Measurements from ENCODE around the gene TMEM120A. TPM values are rescaled to one million over a fixed set of nuclear protein-coding genes. Genes with fewer than 3 reads are reported as not detected.
A peak's percentile ranks its signal among the peaks of the same experiment; 100 is the strongest.

The TMEM120A gene
- polyA plus RNA-seq, 3 donors, result 65.5 to 79.9 (median 76.1) TPM

DNA sequence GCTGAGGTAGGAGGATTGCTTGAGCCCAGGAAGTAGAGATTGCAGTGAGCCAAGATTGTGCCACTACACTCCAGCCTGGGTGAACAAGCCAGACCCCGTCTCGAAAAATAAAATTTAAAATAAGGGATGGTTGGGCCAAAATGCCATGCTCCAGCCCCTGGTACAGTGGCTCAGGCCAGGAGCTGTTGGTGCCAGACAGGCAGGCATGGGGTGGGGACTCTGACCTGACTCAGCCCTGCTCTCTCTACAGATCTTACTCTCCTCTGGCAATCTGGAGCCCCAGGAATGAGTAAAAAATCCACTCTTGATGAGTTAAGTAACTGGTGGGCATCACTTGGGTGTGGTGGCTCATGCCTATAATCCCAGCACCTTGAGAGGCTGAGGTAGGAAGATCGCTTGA is 8.4 kb upstream of the TMEM120A start:
- H3K36me3 ChIP-seq (replicated peaks in 1 of 2; ENCODE audit: control insufficient read depth in 1 of 2, insufficient read depth in 2 of 2, low read length in 2 of 2), result peaks cover 24 to 64% of the 10 kb centered on the region in 2 donors
- no peak overlapping the region for H3K4me3 Mint-ChIP-seq
- no peak for DNase-seq
- peaks cover 0 to 7% (median 0%) of the 10 kb centered on the region in 7 donors for H3K9me3 Mint-ChIP-seq
- intact Hi-C loops (cut with micrococcal nuclease), result no loop called here
- H2AFZ ChIP-seq (ENCODE audit: insufficient read depth, low read depth, low read length, poor library complexity, severe bottlenecking), result no peak overlapping the region
- H3K9me3 ChIP-seq (replicated peaks in 1 of 2; ENCODE audit: control insufficient read depth in 1 of 2, insufficient read depth in 1 of 2, low read length in 2 of 2), result no peaks in the 10 kb centered on the region
- no peaks in the 10 kb centered on the region for H3K27me3 ChIP-seq (ENCODE audit: control insufficient read depth in 2 of 2, insufficient read depth in 2 of 2, low read length in 2 of 2)
- H3K4me2 ChIP-seq (replicated peaks; ENCODE audit: extremely low read depth, low read length, poor library complexity, severe bottlenecking), result no peak overlapping the region
- H3K36me3 Mint-ChIP-seq, result peaks cover 51 to 77% of the 10 kb centered on the region in 2 donors
- no peak overlapping the region for H3K9ac ChIP-seq (ENCODE audit: insufficient read depth, low read length, poor library complexity, severe bottlenecking)
- TF ChIP-seq, protein P1, sequence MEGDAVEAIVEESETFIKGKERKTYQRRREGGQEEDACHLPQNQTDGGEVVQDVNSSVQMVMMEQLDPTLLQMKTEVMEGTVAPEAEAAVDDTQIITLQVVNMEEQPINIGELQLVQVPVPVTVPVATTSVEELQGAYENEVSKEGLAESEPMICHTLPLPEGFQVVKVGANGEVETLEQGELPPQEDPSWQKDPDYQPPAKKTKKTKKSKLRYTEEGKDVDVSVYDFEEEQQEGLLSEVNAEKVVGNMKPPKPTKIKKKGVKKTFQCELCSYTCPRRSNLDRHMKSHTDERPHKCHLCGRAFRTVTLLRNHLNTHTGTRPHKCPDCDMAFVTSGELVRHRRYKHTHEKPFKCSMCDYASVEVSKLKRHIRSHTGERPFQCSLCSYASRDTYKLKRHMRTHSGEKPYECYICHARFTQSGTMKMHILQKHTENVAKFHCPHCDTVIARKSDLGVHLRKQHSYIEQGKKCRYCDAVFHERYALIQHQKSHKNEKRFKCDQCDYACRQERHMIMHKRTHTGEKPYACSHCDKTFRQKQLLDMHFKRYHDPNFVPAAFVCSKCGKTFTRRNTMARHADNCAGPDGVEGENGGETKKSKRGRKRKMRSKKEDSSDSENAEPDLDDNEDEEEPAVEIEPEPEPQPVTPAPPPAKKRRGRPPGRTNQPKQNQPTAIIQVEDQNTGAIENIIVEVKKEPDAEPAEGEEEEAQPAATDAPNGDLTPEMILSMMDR (IDR thresholded peaks at IDR 0.05), result no peak
- H3K4me3 ChIP-seq (replicated peaks in 1 of 3; ENCODE audit: low read depth in 2 of 3, low read length in 3 of 3), result no peak overlapping the region
- H3K4me1 Mint-ChIP-seq, result peaks cover 5% of the 10 kb centered on the region
- 93% methylated on average over 2 of the region's 3 CpGs for WGBS (ENCODE audit: insufficient coverage)
- H3K4me1 ChIP-seq (ENCODE audit: control insufficient read depth in 1 of 2, insufficient read depth in 2 of 2, low read length in 2 of 2), result peaks cover 4 to 6% of the 10 kb centered on the region in 2 donors
- peak overlapping the region in 3 of 7 donors; percentile 23 to 53 (median 40) for H3K27ac Mint-ChIP-seq
- no peaks in the 10 kb centered on the region for H3K79me2 ChIP-seq (ENCODE audit: insufficient read depth, low read length)
- no peak overlapping the region for H3K27ac ChIP-seq (ENCODE audit: low read depth in 1 of 2, low read length in 2 of 2)
- no peaks in the 10 kb centered on the region for H4K20me1 ChIP-seq (ENCODE audit: insufficient read depth, low read length)
- peaks cover 0 to 3% (median 0%) of the 10 kb centered on the region in 3 donors for H3K27me3 Mint-ChIP-seq (ENCODE audit: low read depth in 3 of 3)

DNA sequence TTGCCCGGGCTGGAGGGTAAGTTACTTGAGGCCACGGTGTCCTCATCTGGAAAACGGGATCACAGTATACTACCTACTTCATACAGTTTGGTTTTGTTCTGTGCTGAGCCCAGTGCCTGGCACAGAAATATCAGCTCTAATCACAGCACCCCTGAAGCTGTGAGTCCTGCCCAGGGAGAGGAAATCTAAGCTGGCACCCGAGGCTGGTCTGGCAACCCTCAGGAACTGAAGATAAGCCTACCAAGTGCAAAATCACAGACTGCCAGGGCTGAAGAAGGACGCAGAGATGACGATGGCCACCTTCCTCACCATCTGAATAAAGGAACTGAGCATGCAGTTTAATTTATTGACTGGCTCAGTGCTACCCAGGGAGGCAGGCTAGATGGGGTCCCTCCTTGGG is 7.7 kb upstream of the TMEM120A start:
- Mint-ChIP-seq H3K36me3 (peaks cover 49 to 75% of the 10 kb centered on the region in 2 donors), H3K4me1 (peaks cover 12% of the 10 kb centered on the region), H3K4me3 (no peak overlapping the region), H3K9me3 (peaks cover 0 to 7% (median 4%) of the 10 kb centered on the region in 7 donors), H3K27me3 (ENCODE audit: low read depth in 3 of 3) (peaks cover 0 to 3% (median 0%) of the 10 kb centered on the region in 3 donors), H3K27ac (peak overlapping the region in 2 of 7 donors; percentile 23 to 41)
- H3K9ac ChIP-seq (ENCODE audit: insufficient read depth, low read length, poor library complexity, severe bottlenecking), result no peak overlapping the region
- H3K4me3 ChIP-seq (replicated peaks in 1 of 3; ENCODE audit: low read depth in 2 of 3, low read length in 3 of 3), result no peak overlapping the region
- H2AFZ ChIP-seq (ENCODE audit: insufficient read depth, low read depth, low read length, poor library complexity, severe bottlenecking), result no peak overlapping the region
- peaks cover 24 to 64% of the 10 kb centered on the region in 2 donors for H3K36me3 ChIP-seq (replicated peaks in 1 of 2; ENCODE audit: control insufficient read depth in 1 of 2, insufficient read depth in 2 of 2, low read length in 2 of 2)
- no peak for DNase-seq
- 93% methylated on average over 6 of the region's 6 CpGs for WGBS (ENCODE audit: insufficient coverage)
- intact Hi-C loops (cut with micrococcal nuclease), result no loop called here
- no peaks in the 10 kb centered on the region for H3K27me3 ChIP-seq (ENCODE audit: control insufficient read depth in 2 of 2, insufficient read depth in 2 of 2, low read length in 2 of 2)
- no peaks in the 10 kb centered on the region for H3K9me3 ChIP-seq (replicated peaks in 1 of 2; ENCODE audit: control insufficient read depth in 1 of 2, insufficient read depth in 1 of 2, low read length in 2 of 2)
- H3K79me2 ChIP-seq (ENCODE audit: insufficient read depth, low read length), result no peaks in the 10 kb centered on the region
- no peak overlapping the region for H3K4me2 ChIP-seq (replicated peaks; ENCODE audit: extremely low read depth, low read length, poor library complexity, severe bottlenecking)
- no peaks in the 10 kb centered on the region for H4K20me1 ChIP-seq (ENCODE audit: insufficient read depth, low read length)
- peaks cover 9 to 12% of the 10 kb centered on the region in 2 donors for H3K4me1 ChIP-seq (ENCODE audit: control insufficient read depth in 1 of 2, insufficient read depth in 2 of 2, low read length in 2 of 2)
- H3K27ac ChIP-seq (ENCODE audit: low read depth in 1 of 2, low read length in 2 of 2), result no peak overlapping the region
- TF ChIP-seq, protein P1 (IDR thresholded peaks at IDR 0.05), result no peak

Data from CD14-positive monocyte (primary cell).